ENCODE results near the gene SCARB1. TPM values are rescaled to one million over a fixed set of nuclear protein-coding genes. Genes with fewer than 3 reads are reported as not detected.
A peak's percentile ranks its signal among the peaks of the same experiment; 100 is the strongest.

Gene SCARB1
- polyA plus RNA-seq, 4 donors = 41.9 to 230 (median 180) TPM

- H3K27ac ChIP-seq (ENCODE audit: low read depth in 1 of 3, low read length in 2 of 3) = peak overlapping the region in 1 of 3 donors; percentile 84
- FAIRE-seq = no peak
- no peaks in the 10 kb centered on the region for H3K27me3 ChIP-seq (ENCODE audit: control insufficient read depth in 3 of 3, insufficient read depth in 3 of 3, low read length in 3 of 3)
- no peak for DNase-seq
- peaks cover 0 to 38% (median 0%) of the 10 kb centered on the region in 3 donors for H3K36me3 ChIP-seq (ENCODE audit: control insufficient read depth in 3 of 3, insufficient read depth in 2 of 3, low read depth in 1 of 3, low read length in 3 of 3)
- 70 to 78% (median 73%) methylated on average over 8 of the region's 8 CpGs for WGBS, 3 donors
- H3K4me3 ChIP-seq (ENCODE audit: low read depth in 1 of 3, low read length in 3 of 3) = peak overlapping the region in 2 of 3 donors; percentile 73 to 87
- H3K4me1 ChIP-seq (ENCODE audit: control insufficient read depth in 3 of 3, insufficient read depth in 2 of 3, low read depth in 1 of 3, low read length in 2 of 3) = peaks cover 0 to 14% (median 0%) of the 10 kb centered on the region in 3 donors
- no peaks in the 10 kb centered on the region for H3K9me3 ChIP-seq (ENCODE audit: control insufficient read depth in 2 of 2, insufficient read depth in 1 of 2, low read depth in 1 of 2, low read length in 1 of 2)
Observed at GRCh38 chr12:124861898-124862676, 1.6 kb downstream of the SCARB1 start.

- Histone ChIP-seq H3K4me1 (ENCODE audit: control insufficient read depth in 3 of 3, insufficient read depth in 2 of 3, low read depth in 1 of 3, low read length in 2 of 3) (peaks cover 0 to 14% (median 0%) of the 10 kb centered on the region in 3 donors), H3K36me3 (ENCODE audit: control insufficient read depth in 3 of 3, insufficient read depth in 2 of 3, low read depth in 1 of 3, low read length in 3 of 3) (peaks cover 0 to 44% (median 0%) of the 10 kb centered on the region in 3 donors), H3K27me3 (ENCODE audit: control insufficient read depth in 3 of 3, insufficient read depth in 3 of 3, low read length in 3 of 3) (no peaks in the 10 kb centered on the region), H3K27ac (ENCODE audit: low read depth in 1 of 3, low read length in 2 of 3) (no peak overlapping the region), H3K9me3 (ENCODE audit: control insufficient read depth in 2 of 2, insufficient read depth in 1 of 2, low read depth in 1 of 2, low read length in 1 of 2) (no peaks in the 10 kb centered on the region), H3K4me3 (ENCODE audit: low read depth in 1 of 3, low read length in 3 of 3) (peak overlapping the region in 1 of 3 donors; percentile 87)
- DNase-seq (no peak), FAIRE-seq (no peak)
- 51 to 70% (median 63%) methylated on average over 9 of the region's 9 CpGs for WGBS, 3 donors
Observed at GRCh38 chr12:124861492-124861891, 2.2 kb downstream of the SCARB1 start.

GRCh38 chr12:124857921-124858461, 5.7 kb downstream of the SCARB1 start:
- DNase-seq (no peak), FAIRE-seq (no peak)
- no peaks in the 10 kb centered on the region for H3K9me3 ChIP-seq (ENCODE audit: control insufficient read depth in 2 of 2, insufficient read depth in 1 of 2, low read depth in 1 of 2, low read length in 1 of 2)
- H3K36me3 ChIP-seq (ENCODE audit: control insufficient read depth in 3 of 3, insufficient read depth in 2 of 3, low read depth in 1 of 3, low read length in 3 of 3) = peaks cover 0 to 76% (median 0%) of the 10 kb centered on the region in 3 donors
- H3K27ac ChIP-seq (ENCODE audit: low read depth in 1 of 3, low read length in 2 of 3) = no peak overlapping the region
- 81 to 90% (median 88%) methylated on average over 11 of the region's 11 CpGs for whole genome bisulfite sequencing, 3 donors
- H3K4me1 ChIP-seq (ENCODE audit: control insufficient read depth in 3 of 3, insufficient read depth in 2 of 3, low read depth in 1 of 3, low read length in 2 of 3) = peaks cover 0 to 21% (median 0%) of the 10 kb centered on the region in 3 donors
- H3K4me3 ChIP-seq (ENCODE audit: low read depth in 1 of 3, low read length in 3 of 3) = no peak overlapping the region
- H3K27me3 ChIP-seq (ENCODE audit: control insufficient read depth in 3 of 3, insufficient read depth in 3 of 3, low read length in 3 of 3) = no peaks in the 10 kb centered on the region

GRCh38 chr12:124856842-124857178, 6.9 kb downstream of the SCARB1 start:
- H3K27ac ChIP-seq (ENCODE audit: low read depth in 1 of 3, low read length in 2 of 3) = no peak overlapping the region
- peaks cover 0 to 24% (median 3%) of the 10 kb centered on the region in 3 donors for H3K4me1 ChIP-seq (ENCODE audit: control insufficient read depth in 3 of 3, insufficient read depth in 2 of 3, low read depth in 1 of 3, low read length in 2 of 3)
- H3K4me3 ChIP-seq (ENCODE audit: low read depth in 1 of 3, low read length in 3 of 3) = no peak overlapping the region
- WGBS, 3 donors = 89 to 93% (median 92%) methylated on average over 14 of the region's 14 CpGs
- H3K36me3 ChIP-seq (ENCODE audit: control insufficient read depth in 3 of 3, insufficient read depth in 2 of 3, low read depth in 1 of 3, low read length in 3 of 3) = peaks cover 0 to 78% (median 0%) of the 10 kb centered on the region in 3 donors
- no peak for FAIRE-seq
- no peaks in the 10 kb centered on the region for H3K27me3 ChIP-seq (ENCODE audit: control insufficient read depth in 3 of 3, insufficient read depth in 3 of 3, low read length in 3 of 3)
- no peaks in the 10 kb centered on the region for H3K9me3 ChIP-seq (ENCODE audit: control insufficient read depth in 2 of 2, insufficient read depth in 1 of 2, low read depth in 1 of 2, low read length in 1 of 2)
- DNase-seq = no peak

- FAIRE-seq (no peak), DNase-seq (no peak)
- Histone ChIP-seq H3K27ac (ENCODE audit: low read depth in 1 of 3, low read length in 2 of 3) (no peak overlapping the region), H3K4me1 (ENCODE audit: control insufficient read depth in 3 of 3, insufficient read depth in 2 of 3, low read depth in 1 of 3, low read length in 2 of 3) (peaks cover 0 to 26% (median 3%) of the 10 kb centered on the region in 3 donors), H3K36me3 (ENCODE audit: control insufficient read depth in 3 of 3, insufficient read depth in 2 of 3, low read depth in 1 of 3, low read length in 3 of 3) (peaks cover 0 to 74% (median 0%) of the 10 kb centered on the region in 3 donors), H3K9me3 (ENCODE audit: control insufficient read depth in 2 of 2, insufficient read depth in 1 of 2, low read depth in 1 of 2, low read length in 1 of 2) (no peaks in the 10 kb centered on the region), H3K27me3 (ENCODE audit: control insufficient read depth in 3 of 3, insufficient read depth in 3 of 3, low read length in 3 of 3) (no peaks in the 10 kb centered on the region), H3K4me3 (ENCODE audit: low read depth in 1 of 3, low read length in 3 of 3) (no peak overlapping the region)
- 66 to 76% (median 70%) methylated on average over 16 of the region's 16 CpGs for WGBS, 3 donors
Observed at GRCh38 chr12:124856132-124856841, 7.4 kb downstream of the SCARB1 start.

GRCh38 chr12:124855275-124855957, 8.2 kb downstream of the SCARB1 start:
- Histone ChIP-seq H3K27me3 (ENCODE audit: control insufficient read depth in 3 of 3, insufficient read depth in 3 of 3, low read length in 3 of 3) (no peaks in the 10 kb centered on the region), H3K4me1 (ENCODE audit: control insufficient read depth in 3 of 3, insufficient read depth in 2 of 3, low read depth in 1 of 3, low read length in 2 of 3) (peaks cover 0 to 34% (median 7%) of the 10 kb centered on the region in 3 donors), H3K9me3 (ENCODE audit: control insufficient read depth in 2 of 2, insufficient read depth in 1 of 2, low read depth in 1 of 2, low read length in 1 of 2) (no peaks in the 10 kb centered on the region), H3K36me3 (ENCODE audit: control insufficient read depth in 3 of 3, insufficient read depth in 2 of 3, low read depth in 1 of 3, low read length in 3 of 3) (peaks cover 0 to 81% (median 0%) of the 10 kb centered on the region in 3 donors), H3K4me3 (ENCODE audit: low read depth in 1 of 3, low read length in 3 of 3) (no peak overlapping the region), H3K27ac (ENCODE audit: low read depth in 1 of 3, low read length in 2 of 3) (peak overlapping the region in 2 of 3 donors; percentile 10 to 54)
- DNase-seq (no peak), FAIRE-seq (no peak)
- 78 to 92% (median 90%) methylated on average over 15 of the region's 15 CpGs for WGBS, 3 donors

DNA sequence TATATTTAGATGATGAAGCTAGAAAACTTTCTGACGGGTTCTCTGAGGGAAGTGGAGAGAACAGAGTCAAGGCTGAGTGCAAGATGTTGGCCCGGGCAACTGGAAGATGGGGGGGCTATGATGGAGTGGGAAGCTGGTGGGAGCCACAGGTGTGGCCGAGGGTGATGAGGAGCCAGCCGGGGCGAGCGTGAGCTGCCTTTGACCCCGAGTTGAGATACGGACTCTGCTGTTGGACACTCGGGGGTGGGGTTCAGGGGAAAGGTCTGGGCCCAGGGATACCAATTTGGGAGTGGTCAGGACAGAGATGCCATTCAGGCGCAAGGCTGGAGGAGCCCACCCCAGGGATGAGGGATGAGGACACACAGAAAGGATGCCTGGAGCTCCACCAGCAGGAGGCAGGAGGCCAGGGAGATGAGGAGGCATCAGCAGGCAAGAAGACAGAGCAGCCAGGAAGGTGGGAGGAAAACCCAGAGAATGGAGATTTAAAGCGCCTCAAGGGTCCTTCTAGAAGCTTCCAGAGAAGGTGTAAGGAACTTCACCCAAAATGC, 9.0 kb downstream of the SCARB1 start:
- Histone ChIP-seq H3K36me3 (ENCODE audit: control insufficient read depth in 3 of 3, insufficient read depth in 2 of 3, low read depth in 1 of 3, low read length in 3 of 3) (peaks cover 0 to 74% (median 0%) of the 10 kb centered on the region in 3 donors), H3K27ac (ENCODE audit: low read depth in 1 of 3, low read length in 2 of 3) (peak overlapping the region in 2 of 3 donors; percentile 10 to 54), H3K9me3 (ENCODE audit: control insufficient read depth in 2 of 2, insufficient read depth in 1 of 2, low read depth in 1 of 2, low read length in 1 of 2) (no peaks in the 10 kb centered on the region), H3K27me3 (ENCODE audit: control insufficient read depth in 3 of 3, insufficient read depth in 3 of 3, low read length in 3 of 3) (no peaks in the 10 kb centered on the region), H3K4me1 (ENCODE audit: control insufficient read depth in 3 of 3, insufficient read depth in 2 of 3, low read depth in 1 of 3, low read length in 2 of 3) (peaks cover 0 to 36% (median 7%) of the 10 kb centered on the region in 3 donors), H3K4me3 (ENCODE audit: low read depth in 1 of 3, low read length in 3 of 3) (no peak overlapping the region)
- DNase-seq (no peak), FAIRE-seq (no peak)
- WGBS, 3 donors = 85 to 93% (median 91%) methylated on average over 11 of the region's 11 CpGs
